Measurements from ENCODE around the gene MRPL17.

Gene MRPL17

GRCh38 chr11:6670202-6670830 is 12.8 kb downstream of the MRPL17 start:
- DNase-seq (ENCODE audit: extremely low read depth, insufficient read length), result no peak
- no peaks in the 10 kb centered on the region for H3K27me3 ChIP-seq (replicated peaks; ENCODE audit: control insufficient read depth, insufficient read depth, low read length)
- no peaks in the 10 kb centered on the region for H3K36me3 ChIP-seq (ENCODE audit: control insufficient read depth, insufficient read depth, low read length)
- no peak for TF ChIP-seq CTCF (IDR thresholded peaks at IDR 0.05; ENCODE audit: insufficient read depth, low read length, poor library complexity, severe bottlenecking)
- H3K4me3 ChIP-seq (replicated peaks; ENCODE audit: low read depth, low read length), result no peak overlapping the region

GRCh38 chr11:6667733-6668374 is 15.3 kb downstream of the MRPL17 start:
- H3K36me3 ChIP-seq (ENCODE audit: control insufficient read depth, insufficient read depth, low read length), result no peaks in the 10 kb centered on the region
- no peak for DNase-seq (ENCODE audit: extremely low read depth, insufficient read length)
- peak; percentile 56 for TF ChIP-seq CTCF (IDR thresholded peaks at IDR 0.05; ENCODE audit: insufficient read depth, low read length, poor library complexity, severe bottlenecking)
- no peak overlapping the region for H3K4me3 ChIP-seq (replicated peaks; ENCODE audit: low read depth, low read length)
- no peaks in the 10 kb centered on the region for H3K27me3 ChIP-seq (replicated peaks; ENCODE audit: control insufficient read depth, insufficient read depth, low read length)

- no peaks in the 10 kb centered on the region for H3K36me3 ChIP-seq (ENCODE audit: control insufficient read depth, insufficient read depth, low read length)
- no peak overlapping the region for H3K4me3 ChIP-seq (replicated peaks; ENCODE audit: low read depth, low read length)
- no peak for TF ChIP-seq CTCF (IDR thresholded peaks at IDR 0.05; ENCODE audit: insufficient read depth, low read length, poor library complexity, severe bottlenecking)
- no peak for DNase-seq (ENCODE audit: extremely low read depth, insufficient read length)
- no peaks in the 10 kb centered on the region for H3K27me3 ChIP-seq (replicated peaks; ENCODE audit: control insufficient read depth, insufficient read depth, low read length)
Observed at GRCh38 chr11:6666302-6667183, 16.6 kb downstream of the MRPL17 start.

- no peak for DNase-seq (ENCODE audit: extremely low read depth, insufficient read length)
- Histone ChIP-seq H3K36me3 (ENCODE audit: control insufficient read depth, insufficient read depth, low read length) (no peaks in the 10 kb centered on the region), H3K4me3 (replicated peaks; ENCODE audit: low read depth, low read length) (no peak overlapping the region), H3K27me3 (replicated peaks; ENCODE audit: control insufficient read depth, insufficient read depth, low read length) (no peaks in the 10 kb centered on the region)
- no peak for TF ChIP-seq CTCF (IDR thresholded peaks at IDR 0.05; ENCODE audit: insufficient read depth, low read length, poor library complexity, severe bottlenecking)
Observed at GRCh38 chr11:6664551-6664950, 18.6 kb downstream of the MRPL17 start.

- Histone ChIP-seq H3K27me3 (replicated peaks; ENCODE audit: control insufficient read depth, insufficient read depth, low read length) (no peaks in the 10 kb centered on the region), H3K4me3 (replicated peaks; ENCODE audit: low read depth, low read length) (no peak overlapping the region), H3K36me3 (ENCODE audit: control insufficient read depth, insufficient read depth, low read length) (no peaks in the 10 kb centered on the region)
- TF ChIP-seq CTCF (IDR thresholded peaks at IDR 0.05; ENCODE audit: insufficient read depth, low read length, poor library complexity, severe bottlenecking), result no peak
- DNase-seq (ENCODE audit: extremely low read depth, insufficient read length), result no peak
Observed at GRCh38 chr11:6663794-6664469, 19.2 kb downstream of the MRPL17 start.
